DOHH2 (cell line): ENCODE measurements around the gene RND2.

Experiments
- H3F3A ChIP-seq: fragments of 200-600 bp; sonication (generic), shearing (Covaris generic); 2 replicates; pipeline ENCODE4 v1.6.0; 2016; ENCODE audit warnings: antibody characterized with exemption, mild to moderate bottlenecking; ENCODE audit not compliant: control insufficient read depth, insufficient read depth
- H3K27ac ChIP-seq: fragments of 200-600 bp; sonication (generic); 2 replicates; pipeline ENCODE4 v1.5.1; 2014; ENCODE audit warnings: low read depth, mild to moderate bottlenecking, low read length, moderate library complexity
- H3K27me3 ChIP-seq: fragments of 200-600 bp; sonication (generic); 2 replicates; pipeline ENCODE4 v1.6.1; 2014; ENCODE audit warnings: mild to moderate bottlenecking, low read length, mixed read lengths; ENCODE audit not compliant: control insufficient read depth
- H3K36me3 ChIP-seq: fragments of 200-600 bp; sonication (generic); 2 replicates; pipeline ENCODE4 v1.6.1; 2014; ENCODE audit warnings: mild to moderate bottlenecking, low read length, moderate library complexity, mixed read lengths; ENCODE audit not compliant: control insufficient read depth
- H3K4me1 ChIP-seq: fragments of 200-600 bp; sonication (generic); 2 replicates; pipeline ENCODE4 v1.6.1; 2014; ENCODE audit warnings: mild to moderate bottlenecking, low read length, mixed read lengths; ENCODE audit not compliant: control insufficient read depth
- H3K4me2 ChIP-seq: fragments of 200-600 bp; sonication (generic); 2 replicates; pipeline ENCODE4 v1.6.0; 2014; ENCODE audit warnings: mild to moderate bottlenecking, low read length, moderate library complexity
- H3K4me3 ChIP-seq: fragments of 200-600 bp; sonication (generic); 2 replicates; pipeline ENCODE4 v1.5.1; 2014; ENCODE audit warnings: mild to moderate bottlenecking, low read length, mixed read lengths
- H3K79me2 ChIP-seq: fragments of 200-600 bp; sonication (generic); 2 replicates; pipeline ENCODE4 v1.6.1; 2014; ENCODE audit warnings: mild to moderate bottlenecking, low read length, mixed read lengths; ENCODE audit not compliant: control insufficient read depth
- H3K9me2 ChIP-seq: fragments of 200-600 bp; sonication (generic); replicated peaks from 2 replicates; pipeline ENCODE4 v1.6.1; 2014; ENCODE audit warnings: mild to moderate bottlenecking, low read length, mixed read lengths; ENCODE audit not compliant: control insufficient read depth
- H3K9me3 ChIP-seq: fragments of 200-600 bp; sonication (generic); 2 replicates; pipeline ENCODE4 v1.6.1; 2014; ENCODE audit warnings: antibody characterized with exemption, low read length, mixed read lengths; ENCODE audit not compliant: control insufficient read depth, insufficient read depth
- H4K20me1 ChIP-seq: fragments of 200-600 bp; sonication (generic); 2 replicates; pipeline ENCODE4 v1.6.0; 2014; ENCODE audit warnings: low read depth, mild to moderate bottlenecking, antibody characterized with exemption, low read length, moderate library complexity; ENCODE audit not compliant: control insufficient read depth, insufficient read depth
- EZH2phosphoT487 ChIP-seq: fragments of 200-600 bp; sonication (generic); IDR thresholded peaks from 2 replicates; pipeline ENCODE4 v1.6.1; 2017; ENCODE audit warnings: borderline replicate concordance, mild to moderate bottlenecking, antibody characterized with exemption, low read length, moderate library complexity, mixed read lengths
- TF ChIP-seq, protein P1 (sequence below): fragments of 200-600 bp; sonication (generic); IDR thresholded peaks from one replicate; pipeline ENCODE4 v1.5.1; 2014; ENCODE audit warnings: antibody characterized with exemption, mild to moderate bottlenecking, low read depth, low read length; ENCODE audit not compliant: poor library complexity, severe bottlenecking

RND2 gene

DNA sequence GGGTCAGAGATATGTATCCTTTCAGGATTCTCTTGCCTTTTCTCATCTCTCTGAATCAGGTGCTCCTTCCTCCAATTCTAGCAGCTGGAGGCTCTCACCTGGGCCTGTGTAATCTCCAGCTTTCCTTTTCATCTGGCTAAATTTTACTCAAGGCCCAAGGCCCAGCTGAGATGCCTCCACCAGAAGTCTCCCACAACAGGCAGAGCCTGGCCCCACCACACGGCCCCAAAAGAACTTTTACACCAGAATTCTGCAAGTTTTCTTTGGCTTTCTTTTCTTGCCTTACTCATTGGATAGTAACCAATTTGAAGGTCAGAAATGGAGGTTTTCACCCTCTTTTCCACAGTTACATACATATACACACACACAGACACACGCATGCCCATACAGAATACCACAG is 14.6 kb downstream of the RND2 start:
- Histone ChIP-seq H3K4me2 (no peak overlapping the region), H3K79me2 (no peaks in the 10 kb centered on the region), H3K27ac (no peak overlapping the region), H3K9me2 (no peaks in the 10 kb centered on the region), H4K20me1 (no peaks in the 10 kb centered on the region), H3K4me1 (no peaks in the 10 kb centered on the region), H3F3A (peaks cover 3% of the 10 kb centered on the region; the same call in 1 of the 2 replicates), H3K27me3 (no peaks in the 10 kb centered on the region), H3K9me3 (no peaks in the 10 kb centered on the region), H3K4me3 (no peak overlapping the region), H3K36me3 (peaks cover 21% of the 10 kb centered on the region)
- no peak for TF ChIP-seq EZH2phosphoT487
- TF ChIP-seq, protein P1, sequence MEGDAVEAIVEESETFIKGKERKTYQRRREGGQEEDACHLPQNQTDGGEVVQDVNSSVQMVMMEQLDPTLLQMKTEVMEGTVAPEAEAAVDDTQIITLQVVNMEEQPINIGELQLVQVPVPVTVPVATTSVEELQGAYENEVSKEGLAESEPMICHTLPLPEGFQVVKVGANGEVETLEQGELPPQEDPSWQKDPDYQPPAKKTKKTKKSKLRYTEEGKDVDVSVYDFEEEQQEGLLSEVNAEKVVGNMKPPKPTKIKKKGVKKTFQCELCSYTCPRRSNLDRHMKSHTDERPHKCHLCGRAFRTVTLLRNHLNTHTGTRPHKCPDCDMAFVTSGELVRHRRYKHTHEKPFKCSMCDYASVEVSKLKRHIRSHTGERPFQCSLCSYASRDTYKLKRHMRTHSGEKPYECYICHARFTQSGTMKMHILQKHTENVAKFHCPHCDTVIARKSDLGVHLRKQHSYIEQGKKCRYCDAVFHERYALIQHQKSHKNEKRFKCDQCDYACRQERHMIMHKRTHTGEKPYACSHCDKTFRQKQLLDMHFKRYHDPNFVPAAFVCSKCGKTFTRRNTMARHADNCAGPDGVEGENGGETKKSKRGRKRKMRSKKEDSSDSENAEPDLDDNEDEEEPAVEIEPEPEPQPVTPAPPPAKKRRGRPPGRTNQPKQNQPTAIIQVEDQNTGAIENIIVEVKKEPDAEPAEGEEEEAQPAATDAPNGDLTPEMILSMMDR, result no peak

DNA sequence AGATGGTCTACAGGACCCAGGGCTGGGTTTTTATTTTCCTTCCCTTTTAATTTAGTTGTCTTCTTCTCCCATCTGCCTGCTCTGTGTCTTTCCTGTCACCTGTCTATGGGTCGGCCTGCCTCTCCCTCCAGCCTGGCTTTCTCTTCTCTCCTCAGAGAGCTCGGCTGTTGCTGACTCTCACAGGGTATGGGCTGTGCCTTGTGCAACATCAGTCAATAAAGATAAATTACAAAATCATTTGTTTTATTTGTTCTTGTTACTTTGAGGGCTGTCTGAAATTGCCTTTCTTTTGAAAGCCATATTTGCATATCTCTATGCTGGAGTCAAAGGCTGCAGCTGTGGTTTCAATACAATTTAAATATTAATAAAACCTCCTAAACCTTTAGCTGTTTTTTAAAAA is 15.6 kb downstream of the RND2 start:
- no peaks in the 10 kb centered on the region for H3K4me1 ChIP-seq
- no peak overlapping the region for H3K4me2 ChIP-seq
- no peaks in the 10 kb centered on the region for H3K9me2 ChIP-seq
- peaks cover 29% of the 10 kb centered on the region for H3K36me3 ChIP-seq
- no peaks in the 10 kb centered on the region for H3K79me2 ChIP-seq
- H4K20me1 ChIP-seq, result no peaks in the 10 kb centered on the region
- H3F3A ChIP-seq, result peaks cover 3% of the 10 kb centered on the region; the same call in 1 of the 2 replicates
- no peaks in the 10 kb centered on the region for H3K9me3 ChIP-seq
- H3K4me3 ChIP-seq, result no peak overlapping the region
- no peaks in the 10 kb centered on the region for H3K27me3 ChIP-seq
- H3K27ac ChIP-seq, result no peak overlapping the region
- TF ChIP-seq EZH2phosphoT487, result no peak
- TF ChIP-seq, protein P1, result no peak

DNA sequence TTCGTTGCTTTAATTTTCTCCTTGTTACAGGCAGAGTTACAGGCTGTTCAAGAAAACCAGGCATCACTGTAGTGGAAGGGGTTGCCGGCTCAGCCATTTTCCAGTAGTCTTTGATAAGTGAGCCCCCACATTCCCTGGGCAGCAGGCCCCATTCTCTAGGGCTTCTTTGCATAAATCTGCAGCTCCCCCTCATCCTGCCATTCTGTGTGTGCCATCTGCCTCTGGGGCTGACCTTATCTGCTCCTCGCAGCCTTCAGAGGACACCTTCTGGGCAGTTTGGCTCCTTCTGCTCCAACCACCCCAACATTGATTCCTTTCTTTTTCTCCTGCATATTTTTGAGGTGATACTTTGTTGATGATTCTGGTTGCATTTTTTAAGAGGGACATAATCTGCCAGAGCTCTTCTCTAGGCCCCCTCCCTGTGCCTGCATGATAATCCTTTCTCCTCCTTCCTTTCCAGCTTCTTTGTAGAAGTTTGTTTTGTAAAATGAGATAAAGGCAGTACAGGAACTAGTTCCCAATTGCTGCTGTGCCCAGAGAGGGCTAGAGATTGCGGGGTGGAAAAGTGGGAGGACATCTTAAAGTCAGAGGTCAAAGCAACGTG is 17.1 kb downstream of the RND2 start:
- no peaks in the 10 kb centered on the region for H3K9me3 ChIP-seq
- no peak overlapping the region for H3K4me2 ChIP-seq
- H3K27me3 ChIP-seq, result no peaks in the 10 kb centered on the region
- no peak overlapping the region for H3K27ac ChIP-seq
- H3K79me2 ChIP-seq, result no peaks in the 10 kb centered on the region
- no peaks in the 10 kb centered on the region for H4K20me1 ChIP-seq
- no peaks in the 10 kb centered on the region for H3K9me2 ChIP-seq
- H3K4me1 ChIP-seq, result no peaks in the 10 kb centered on the region
- no peak overlapping the region for H3K4me3 ChIP-seq
- TF ChIP-seq, protein P1, result no peak
- no peak for TF ChIP-seq EZH2phosphoT487
- peaks cover 3% of the 10 kb centered on the region; the same call in 1 of the 2 replicates for H3F3A ChIP-seq
- H3K36me3 ChIP-seq, result peaks cover 38% of the 10 kb centered on the region
